Suprapubic skin (tissue), 3 donors: ENCODE measurements around the gene UGT3A1.

Experiments used
- CTCF ChIP-seq, 2 donors: fragments of 200-600 bp in 1 of 2; fragments of 450-650 bp in 1 of 2; sonication (generic) in 1 of 2; IDR thresholded peaks; one replicate each; pipeline ENCODE4 v1.5.1; 2016 to 2019; ENCODE audit warnings: antibody characterized with exemption in 2 of 2, mild to moderate bottlenecking in 1 of 2, moderate library complexity in 1 of 2
- EP300 ChIP-seq: sonication (generic); formaldehyde crosslinking; IDR thresholded peaks from one replicate; pipeline ENCODE4 v1.6.1; 2017; ENCODE audit warnings: antibody characterized with exemption
- POLR2A ChIP-seq, 2 donors: fragments of 450-650 bp; IDR thresholded peaks; one replicate each; pipeline ENCODE4 v1.6.1; 2017; ENCODE audit warnings: antibody characterized with exemption in 2 of 2, mild to moderate bottlenecking in 2 of 2, moderate library complexity in 2 of 2

DNA sequence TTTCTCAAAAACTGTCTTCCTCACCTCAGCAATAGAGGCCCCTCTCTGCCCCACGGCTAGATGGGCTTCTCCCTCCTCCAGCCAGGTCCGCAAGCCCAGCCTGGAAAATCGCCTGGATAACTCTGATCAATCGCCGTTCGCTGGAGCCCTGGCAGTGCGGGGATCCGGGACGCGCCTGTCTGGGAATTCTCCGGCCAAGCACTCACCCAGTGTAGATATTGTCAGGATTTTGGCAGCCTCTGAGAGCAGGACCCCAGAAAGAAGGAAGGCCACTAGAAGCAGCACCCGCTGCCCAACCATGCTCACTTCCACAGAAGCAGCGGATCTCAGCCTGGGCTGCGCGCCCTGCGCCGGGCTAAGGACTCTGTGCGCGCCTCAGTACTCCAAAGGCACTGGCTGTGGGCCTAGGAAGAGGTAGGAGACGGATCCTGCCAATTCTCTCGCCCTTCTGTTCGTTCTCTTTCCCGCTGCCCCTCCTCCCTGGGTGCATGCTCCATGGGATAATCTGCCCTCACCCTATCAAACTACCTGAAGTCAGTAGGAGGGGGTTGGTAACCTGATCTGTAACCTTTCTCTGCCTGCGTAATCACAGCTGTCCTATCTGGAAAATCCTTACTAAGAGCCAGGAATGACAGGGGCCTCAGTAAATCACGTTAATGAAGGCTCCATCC lies at the start of gene UGT3A1:
- no peak for TF ChIP-seq CTCF (IDR thresholded peaks at IDR 0.05)
- TF ChIP-seq EP300: no peak
- no peak for TF ChIP-seq POLR2A (IDR thresholded peaks at IDR 0.05)
